Ovary (tissue), 3 donors: ENCODE measurements around the gene PPP1R37.

Experiments used
- CTCF ChIP-seq, 3 donors: fragments of 450-650 bp in 2 of 3; fragments of 200-600 bp in 1 of 3; IDR thresholded peaks; one replicate each; pipeline versions ENCODE4 v1.5.1 to v1.8.0; 2016 to 2022; ENCODE audit warnings: antibody characterized with exemption in 3 of 3, mild to moderate bottlenecking in 1 of 3
- EP300 ChIP-seq: sonication (generic); formaldehyde crosslinking; IDR thresholded peaks from one replicate; pipeline ENCODE4 v1.6.1; 2017; ENCODE audit warnings: antibody characterized with exemption
- donor health status: DM: no; HTN: no; CAD: no.

DNA sequence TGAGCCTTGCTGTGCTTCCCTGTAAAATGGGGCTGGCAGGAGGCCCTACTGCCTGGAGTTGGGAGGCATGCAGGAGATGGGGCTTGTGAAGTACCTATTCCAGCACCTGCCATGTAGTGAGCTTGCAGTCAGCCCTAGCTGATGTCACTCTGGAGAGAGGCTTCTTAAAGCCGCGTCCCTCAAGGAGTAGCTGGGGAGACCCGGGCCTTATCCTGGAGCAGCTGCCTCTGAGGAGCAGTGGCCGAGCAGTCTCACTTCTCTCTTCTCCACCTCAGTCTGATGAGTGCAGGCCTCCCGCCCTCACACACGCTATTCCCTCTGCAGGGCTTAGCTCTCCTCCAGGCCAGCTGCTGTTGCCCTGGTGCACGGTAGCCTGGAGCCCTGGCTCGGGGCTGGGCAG lies 36.1 kb upstream of the PPP1R37 start:
- no peak for TF ChIP-seq CTCF (IDR thresholded peaks at IDR 0.05)
- no peak for TF ChIP-seq EP300
